Measurements from ENCODE around the gene OPN1MW3. TPM values are rescaled to one million over a fixed set of nuclear protein-coding genes. Genes with fewer than 3 reads are reported as not detected.
A peak's percentile ranks its signal among the peaks of the same experiment; 100 is the strongest.

OPN1MW3 gene
- total and polyA plus RNA-seq, 8 donors: not detected

GRCh38 chrX:154308108-154308946 lies 50.9 kb downstream of the OPN1MW3 start:
- 55 to 70% (median 56%) methylated on average over 9 of the region's 9 CpGs for WGBS, 5 donors
- TF ChIP-seq, protein P1, sequence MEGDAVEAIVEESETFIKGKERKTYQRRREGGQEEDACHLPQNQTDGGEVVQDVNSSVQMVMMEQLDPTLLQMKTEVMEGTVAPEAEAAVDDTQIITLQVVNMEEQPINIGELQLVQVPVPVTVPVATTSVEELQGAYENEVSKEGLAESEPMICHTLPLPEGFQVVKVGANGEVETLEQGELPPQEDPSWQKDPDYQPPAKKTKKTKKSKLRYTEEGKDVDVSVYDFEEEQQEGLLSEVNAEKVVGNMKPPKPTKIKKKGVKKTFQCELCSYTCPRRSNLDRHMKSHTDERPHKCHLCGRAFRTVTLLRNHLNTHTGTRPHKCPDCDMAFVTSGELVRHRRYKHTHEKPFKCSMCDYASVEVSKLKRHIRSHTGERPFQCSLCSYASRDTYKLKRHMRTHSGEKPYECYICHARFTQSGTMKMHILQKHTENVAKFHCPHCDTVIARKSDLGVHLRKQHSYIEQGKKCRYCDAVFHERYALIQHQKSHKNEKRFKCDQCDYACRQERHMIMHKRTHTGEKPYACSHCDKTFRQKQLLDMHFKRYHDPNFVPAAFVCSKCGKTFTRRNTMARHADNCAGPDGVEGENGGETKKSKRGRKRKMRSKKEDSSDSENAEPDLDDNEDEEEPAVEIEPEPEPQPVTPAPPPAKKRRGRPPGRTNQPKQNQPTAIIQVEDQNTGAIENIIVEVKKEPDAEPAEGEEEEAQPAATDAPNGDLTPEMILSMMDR (IDR thresholded peaks at IDR 0.05): peak in 5 of 7 experiments; percentile 60 to 83 (median 67)
- TF ChIP-seq POLR2A (IDR thresholded peaks at IDR 0.05): no peak

DNA sequence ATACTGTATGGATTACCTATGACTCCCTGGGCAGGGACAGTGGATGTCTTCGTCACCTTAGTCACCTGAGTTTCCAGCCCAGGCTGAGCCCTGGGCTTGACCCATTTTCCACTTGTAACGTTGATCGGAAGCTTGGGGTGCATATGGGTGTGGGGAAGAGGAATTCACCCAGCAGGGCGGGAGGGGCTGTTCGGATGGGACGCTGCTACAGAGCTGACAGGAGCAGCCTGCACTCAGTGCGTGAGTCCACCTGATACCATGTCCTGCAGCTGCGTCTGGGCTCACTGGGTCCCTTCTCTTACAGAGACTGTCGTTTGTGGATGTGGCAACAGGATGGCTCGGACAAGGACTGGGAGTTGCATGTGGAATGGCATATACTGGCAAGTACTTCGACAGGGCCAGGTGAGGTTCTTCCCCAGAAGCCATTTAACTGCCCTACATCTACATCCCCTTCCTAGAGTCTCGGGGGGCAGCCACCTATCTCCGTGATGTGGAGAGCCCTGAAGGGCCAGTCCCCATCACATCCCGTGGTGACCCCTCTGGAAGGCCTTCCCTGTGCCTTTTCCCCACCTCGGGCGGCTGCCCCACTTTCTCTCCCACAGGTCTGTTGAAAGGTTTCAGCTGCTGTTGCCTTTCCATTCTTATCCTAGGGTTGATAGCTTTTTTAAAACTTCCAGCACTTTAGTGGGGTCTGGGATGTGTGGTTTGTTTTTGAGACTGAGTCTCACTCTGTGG lies 51.8 kb downstream of the OPN1MW3 start:
- H3K27ac ChIP-seq: no peak overlapping the region
- peaks cover 0 to 8% (median 0%) of the 10 kb centered on the region in 4 donors for H3K4me1 ChIP-seq
- peaks cover 0 to 11% (median 0%) of the 10 kb centered on the region in 3 donors for H3K27me3 ChIP-seq
- H3K9me3 ChIP-seq: no peaks in the 10 kb centered on the region
- WGBS, 5 donors: 76 to 87% (median 83%) methylated on average over 12 to 16 of the region's 16 CpGs
- no peaks in the 10 kb centered on the region for H3K36me3 ChIP-seq
- intact Hi-C loops (cut with DNase I; ENCODE audit: low total_unique reads): no loop called here
- H3K4me3 ChIP-seq: no peak overlapping the region
- TF ChIP-seq EP300 (IDR thresholded peaks at IDR 0.05) (no peak), POLR2A (IDR thresholded peaks at IDR 0.05) (no peak), POLR2AphosphoS5 (IDR thresholded peaks at IDR 0.05) (no peak)
- DNase-seq: no peak

More at GRCh38 chrX:154308108-154308946, 50.9 kb downstream of the OPN1MW3 start:
- Histone ChIP-seq H3K27ac (no peak overlapping the region), H3K36me3 (no peaks in the 10 kb centered on the region), H3K4me3 (no peak overlapping the region), H3K9me3 (no peaks in the 10 kb centered on the region), H3K4me1 (peaks cover 0 to 8% (median 0%) of the 10 kb centered on the region in 4 donors), H3K27me3 (peaks cover 0 to 19% (median 0%) of the 10 kb centered on the region in 3 donors)
- peak; percentile 64 to 70 for DNase-seq
- intact Hi-C loops (cut with DNase I; ENCODE audit: low total_unique reads): no loop called here

- TF ChIP-seq POLR2AphosphoS5 (IDR thresholded peaks at IDR 0.05) (no peak), EP300 (IDR thresholded peaks at IDR 0.05) (no peak), POLR2A (IDR thresholded peaks at IDR 0.05) (no peak)
- TF ChIP-seq, protein P1 (IDR thresholded peaks at IDR 0.05): no peak
- no peaks in the 10 kb centered on the region for H3K36me3 ChIP-seq
- 58 to 72% (median 66%) methylated on average over 14 to 19 of the region's 19 CpGs for WGBS, 5 donors
- peaks cover 0 to 8% (median 0%) of the 10 kb centered on the region in 4 donors for H3K4me1 ChIP-seq
- peaks cover 0 to 4% (median 0%) of the 10 kb centered on the region in 3 donors for H3K27me3 ChIP-seq
- no peaks in the 10 kb centered on the region for H3K9me3 ChIP-seq
- no peak for DNase-seq
- intact Hi-C loops (cut with DNase I; ENCODE audit: low total_unique reads): no loop called here
- H3K4me3 ChIP-seq: no peak overlapping the region
- no peak overlapping the region for H3K27ac ChIP-seq
These were observed 53.5 kb downstream of the OPN1MW3 start for GRCh38 chrX:154310616-154311536.

- no peak for TF ChIP-seq EP300 (IDR thresholded peaks at IDR 0.05)
- TF ChIP-seq, protein P1 (IDR thresholded peaks at IDR 0.05): no peak
- no peak for TF ChIP-seq POLR2A (IDR thresholded peaks at IDR 0.05)
- no peak for TF ChIP-seq POLR2AphosphoS5 (IDR thresholded peaks at IDR 0.05)
- Histone ChIP-seq H3K9me3 (no peaks in the 10 kb centered on the region), H3K4me3 (no peak overlapping the region), H3K36me3 (no peaks in the 10 kb centered on the region), H3K27me3 (no peaks in the 10 kb centered on the region), H3K4me1 (peaks cover 0 to 8% (median 0%) of the 10 kb centered on the region in 4 donors), H3K27ac (no peak overlapping the region)
- intact Hi-C loops (cut with DNase I; ENCODE audit: low total_unique reads): no loop called here
- 86 to 96% (median 92%) methylated on average over 6 to 7 of the region's 7 CpGs for WGBS, 5 donors
- no peak for DNase-seq
These were observed 54.7 kb downstream of the OPN1MW3 start for GRCh38 chrX:154312116-154312515.

Data from stomach (tissue), 9 donors.